Liver (tissue), 3 donors: ENCODE data around the gene RIT2.

Experiments used
- ATF3 ChIP-seq: IDR thresholded peaks from 2 replicates; pipeline ENCODE4 v1.6.1; 2016; ENCODE audit warnings: antibody characterized with exemption
- EGR1 ChIP-seq, 2 donors: IDR thresholded peaks; 2 replicates each; pipeline ENCODE4 v1.6.1; 2016 to 2018; ENCODE audit warnings: antibody characterized with exemption in 2 of 2, low read depth in 2 of 2
- GABPA ChIP-seq, 2 donors: IDR thresholded peaks in 1 of 2; conservative IDR thresholded peaks in 1 of 2; 2 replicates each; pipeline ENCODE4 v1.6.1; 2016; ENCODE audit warnings: antibody characterized with exemption in 2 of 2, mild to moderate bottlenecking in 1 of 2, moderate library complexity in 1 of 2
- JUND ChIP-seq, 2 donors: IDR thresholded peaks; 2 replicates each; pipeline ENCODE4 v1.6.1; 2016; ENCODE audit warnings: antibody characterized with exemption in 2 of 2
- RAD21 ChIP-seq, 2 donors: IDR thresholded peaks; 2 replicates each; pipeline ENCODE4 v1.6.1; 2016; ENCODE audit warnings: antibody characterized with exemption in 2 of 2, mild to moderate bottlenecking in 2 of 2
- RXRA ChIP-seq, 2 donors: IDR thresholded peaks; 2 replicates each; pipeline ENCODE4 v1.6.1; 2017 to 2018; ENCODE audit warnings: antibody characterized with exemption in 2 of 2, mild to moderate bottlenecking in 1 of 2
- SP1 ChIP-seq: IDR thresholded peaks from 2 replicates; pipeline ENCODE4 v1.6.1; 2018; ENCODE audit warnings: antibody characterized with exemption, mild to moderate bottlenecking
- TAF1 ChIP-seq: conservative IDR thresholded peaks from 2 replicates; pipeline ENCODE4 v1.6.1; 2016; ENCODE audit warnings: antibody characterized with exemption, mild to moderate bottlenecking
- YY1 ChIP-seq: IDR thresholded peaks from 2 replicates; pipeline ENCODE4 v1.6.1; 2016; ENCODE audit warnings: antibody characterized with exemption, mild to moderate bottlenecking
- ZBTB33 ChIP-seq: IDR thresholded peaks from 2 replicates; pipeline ENCODE4 v1.6.1; 2016; ENCODE audit warnings: antibody characterized with exemption
- TF ChIP-seq, protein P1 (sequence below): fragments of 150-350 bp; IDR thresholded peaks from 2 replicates; pipeline ENCODE4 v1.5.1; 2017; ENCODE audit warnings: improper control_type of control experiment, low read depth, low read length; ENCODE audit not compliant: missing input control
- TF ChIP-seq, protein P2 (sequence below): IDR thresholded peaks from 2 replicates; pipeline ENCODE4 v1.6.1; 2016; ENCODE audit warnings: antibody characterized with exemption
- TF ChIP-seq, protein P3 (sequence below): IDR thresholded peaks from 2 replicates; pipeline ENCODE4 v1.6.1; 2016; ENCODE audit warnings: antibody characterized with exemption, mild to moderate bottlenecking
- donor health status: healthy.
- donor health status: healthy.

- TF ChIP-seq, protein P1, sequence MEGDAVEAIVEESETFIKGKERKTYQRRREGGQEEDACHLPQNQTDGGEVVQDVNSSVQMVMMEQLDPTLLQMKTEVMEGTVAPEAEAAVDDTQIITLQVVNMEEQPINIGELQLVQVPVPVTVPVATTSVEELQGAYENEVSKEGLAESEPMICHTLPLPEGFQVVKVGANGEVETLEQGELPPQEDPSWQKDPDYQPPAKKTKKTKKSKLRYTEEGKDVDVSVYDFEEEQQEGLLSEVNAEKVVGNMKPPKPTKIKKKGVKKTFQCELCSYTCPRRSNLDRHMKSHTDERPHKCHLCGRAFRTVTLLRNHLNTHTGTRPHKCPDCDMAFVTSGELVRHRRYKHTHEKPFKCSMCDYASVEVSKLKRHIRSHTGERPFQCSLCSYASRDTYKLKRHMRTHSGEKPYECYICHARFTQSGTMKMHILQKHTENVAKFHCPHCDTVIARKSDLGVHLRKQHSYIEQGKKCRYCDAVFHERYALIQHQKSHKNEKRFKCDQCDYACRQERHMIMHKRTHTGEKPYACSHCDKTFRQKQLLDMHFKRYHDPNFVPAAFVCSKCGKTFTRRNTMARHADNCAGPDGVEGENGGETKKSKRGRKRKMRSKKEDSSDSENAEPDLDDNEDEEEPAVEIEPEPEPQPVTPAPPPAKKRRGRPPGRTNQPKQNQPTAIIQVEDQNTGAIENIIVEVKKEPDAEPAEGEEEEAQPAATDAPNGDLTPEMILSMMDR = no peak
- no peak for TF ChIP-seq YY1
- no peak for TF ChIP-seq JUND (IDR thresholded peaks at IDR 0.05)
- no peak for TF ChIP-seq SP1
- no peak for TF ChIP-seq ZBTB33
- TF ChIP-seq, protein P2, sequence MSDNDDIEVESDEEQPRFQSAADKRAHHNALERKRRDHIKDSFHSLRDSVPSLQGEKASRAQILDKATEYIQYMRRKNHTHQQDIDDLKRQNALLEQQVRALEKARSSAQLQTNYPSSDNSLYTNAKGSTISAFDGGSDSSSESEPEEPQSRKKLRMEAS = no peak
- TF ChIP-seq GABPA (IDR thresholded peaks at IDR 0.05 in 1 of 2, conservative IDR thresholded peaks at IDR 0.05 in 1 of 2) = no peak
- TF ChIP-seq, protein P3, sequence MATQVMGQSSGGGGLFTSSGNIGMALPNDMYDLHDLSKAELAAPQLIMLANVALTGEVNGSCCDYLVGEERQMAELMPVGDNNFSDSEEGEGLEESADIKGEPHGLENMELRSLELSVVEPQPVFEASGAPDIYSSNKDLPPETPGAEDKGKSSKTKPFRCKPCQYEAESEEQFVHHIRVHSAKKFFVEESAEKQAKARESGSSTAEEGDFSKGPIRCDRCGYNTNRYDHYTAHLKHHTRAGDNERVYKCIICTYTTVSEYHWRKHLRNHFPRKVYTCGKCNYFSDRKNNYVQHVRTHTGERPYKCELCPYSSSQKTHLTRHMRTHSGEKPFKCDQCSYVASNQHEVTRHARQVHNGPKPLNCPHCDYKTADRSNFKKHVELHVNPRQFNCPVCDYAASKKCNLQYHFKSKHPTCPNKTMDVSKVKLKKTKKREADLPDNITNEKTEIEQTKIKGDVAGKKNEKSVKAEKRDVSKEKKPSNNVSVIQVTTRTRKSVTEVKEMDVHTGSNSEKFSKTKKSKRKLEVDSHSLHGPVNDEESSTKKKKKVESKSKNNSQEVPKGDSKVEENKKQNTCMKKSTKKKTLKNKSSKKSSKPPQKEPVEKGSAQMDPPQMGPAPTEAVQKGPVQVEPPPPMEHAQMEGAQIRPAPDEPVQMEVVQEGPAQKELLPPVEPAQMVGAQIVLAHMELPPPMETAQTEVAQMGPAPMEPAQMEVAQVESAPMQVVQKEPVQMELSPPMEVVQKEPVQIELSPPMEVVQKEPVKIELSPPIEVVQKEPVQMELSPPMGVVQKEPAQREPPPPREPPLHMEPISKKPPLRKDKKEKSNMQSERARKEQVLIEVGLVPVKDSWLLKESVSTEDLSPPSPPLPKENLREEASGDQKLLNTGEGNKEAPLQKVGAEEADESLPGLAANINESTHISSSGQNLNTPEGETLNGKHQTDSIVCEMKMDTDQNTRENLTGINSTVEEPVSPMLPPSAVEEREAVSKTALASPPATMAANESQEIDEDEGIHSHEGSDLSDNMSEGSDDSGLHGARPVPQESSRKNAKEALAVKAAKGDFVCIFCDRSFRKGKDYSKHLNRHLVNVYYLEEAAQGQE = no peak
- no peak for TF ChIP-seq EGR1 (IDR thresholded peaks at IDR 0.05; ENCODE audit: low read depth in 2 of 2)
- no peak for TF ChIP-seq RXRA (IDR thresholded peaks at IDR 0.05)
- no peak for TF ChIP-seq TAF1
- no peak for TF ChIP-seq RAD21 (IDR thresholded peaks at IDR 0.05)
- no peak for TF ChIP-seq ATF3
Observed at GRCh38 chr18:42839408-42839807, 276.1 kb downstream of the RIT2 start.
